Sigmoid colon (tissue), 4 donors: ENCODE measurements around the gene ZFAND2B.

Experiments
- CTCF ChIP-seq, 4 experiments: fragments of 450-650 bp in 3 of 4; fragments of 200-600 bp in 1 of 4; IDR thresholded peaks; one replicate each; pipeline ENCODE4 v1.5.1; 2016 to 2019; ENCODE audit warnings: antibody characterized with exemption in 4 of 4, mild to moderate bottlenecking in 3 of 4, moderate library complexity in 2 of 4
- EP300 ChIP-seq, 4 donors: sonication (generic); formaldehyde crosslinking; IDR thresholded peaks; one replicate each; pipeline ENCODE4 v1.6.1; 2017; ENCODE audit warnings: antibody characterized with exemption in 4 of 4
- POLR2AphosphoS5 ChIP-seq, 4 donors: sonication (generic); formaldehyde crosslinking; IDR thresholded peaks; one replicate each; pipeline ENCODE4 v1.6.1; 2017; ENCODE audit warnings: antibody characterized with exemption in 4 of 4

- TF ChIP-seq POLR2AphosphoS5 (IDR thresholded peaks at IDR 0.05): no peak
- TF ChIP-seq CTCF (IDR thresholded peaks at IDR 0.05): no peak
- no peak for TF ChIP-seq EP300 (IDR thresholded peaks at IDR 0.05)
Observed at GRCh38 chr2:219250049-219250781, 43.6 kb downstream of the ZFAND2B start.
